IMR-90 (cell line): ENCODE measurements around the gene KIF18A. TPM values are rescaled to one million over a fixed set of nuclear protein-coding genes. Genes with fewer than 3 reads are reported as not detected.
A peak's percentile ranks its signal among the peaks of the same experiment; 100 is the strongest.

Experiments used
- ATAC-seq: fragments of 200-7000 bp; cut with Tn5 transposase; 2 replicates; pipeline ENCODE4 v1.9.1; 2020; ENCODE audit warnings: low read depth, mild to moderate bottlenecking, moderate library complexity
- BruUV-seq: library from RNA; stranded (reverse); fragments of 400-500 nt; replicated peaks from 2 replicates; lab custom pipeline; 2021; lab: Mats Ljungman, UMichigan
- CTCF ChIA-PET: fragments of 300-600 bp; formaldehyde crosslinking; extraction: SDS; loops from one replicate; lab custom pipeline; 2021; ENCODE audit warnings: antibody characterized with exemption; lab: Yijun Ruan, JAX
- POLR2A ChIA-PET: fragments of 300-600 bp; sonication (Branson Sonifier 250); formaldehyde crosslinking; loops from one replicate; lab custom pipeline; 2022; ENCODE audit warnings: antibody characterized with exemption; ENCODE audit not compliant: unreplicated experiment; lab: Charles Lee
- DNase-seq: peaks from one replicate; pipeline ENCODE4 v3.0.0; 2013
- H2AFZ ChIP-seq: replicated peaks from 2 replicates; pipeline ENCODE3; 2013; ENCODE audit warnings: low read length, mild to moderate bottlenecking; ENCODE audit not compliant: poor library complexity
- H2AK5ac ChIP-seq: 2 replicates; pipeline ENCODE4 v1.6.1; 2013; ENCODE audit warnings: low read depth, low read length, inconsistent platforms
- H2AK9ac ChIP-seq: replicated peaks from 2 replicates; pipeline ENCODE3; 2013; ENCODE audit warnings: mild to moderate bottlenecking, low read depth, low read length, moderate library complexity; ENCODE audit not compliant: poor library complexity
- H2BK120ac ChIP-seq: 2 replicates; pipeline ENCODE4 v1.6.1; 2013; ENCODE audit warnings: low read depth, low read length, inconsistent platforms
- H2BK15ac ChIP-seq: 3 replicates; pipeline ENCODE4 v1.6.1; 2013; ENCODE audit warnings: low read depth, low read length, inconsistent platforms
- H2BK20ac ChIP-seq: 2 replicates; pipeline ENCODE4 v1.6.1; 2013; ENCODE audit warnings: low read depth, mild to moderate bottlenecking, inconsistent platforms, low read length, moderate library complexity
- H2BK5ac ChIP-seq: 2 replicates; pipeline ENCODE4 v1.6.1; 2013; ENCODE audit warnings: mild to moderate bottlenecking, low read depth, low read length, inconsistent platforms; ENCODE audit not compliant: poor library complexity, severe bottlenecking
- H3K14ac ChIP-seq: replicated peaks from 2 replicates; pipeline ENCODE4 v1.6.1; 2013; ENCODE audit warnings: low read depth, low read length, inconsistent platforms
- H3K18ac ChIP-seq: 2 replicates; pipeline ENCODE4 v1.6.1; 2013; ENCODE audit warnings: low read depth, low read length, control low read depth
- H3K23ac ChIP-seq: 2 replicates; pipeline ENCODE4 v1.6.1; 2013; ENCODE audit warnings: low read depth, low read length, inconsistent platforms
- H3K27ac ChIP-seq: 2 replicates; pipeline ENCODE4 v1.5.1; 2013; ENCODE audit warnings: mild to moderate bottlenecking, control low read depth, low read length; ENCODE audit not compliant: insufficient read depth
- H3K27me3 ChIP-seq: 2 replicates; pipeline ENCODE4 v1.6.1; 2013; ENCODE audit warnings: low read length; ENCODE audit not compliant: control insufficient read depth, insufficient read depth
- H3K36me3 ChIP-seq: 2 replicates; pipeline ENCODE4 v1.6.1; 2013; ENCODE audit warnings: low read length, mixed read lengths; ENCODE audit not compliant: control insufficient read depth, insufficient read depth
- H3K4ac ChIP-seq: 2 replicates; pipeline ENCODE4 v1.6.1; 2013; ENCODE audit warnings: low read depth, low read length, inconsistent platforms
- H3K4me1 ChIP-seq: 2 replicates; pipeline ENCODE4 v1.6.1; 2013; ENCODE audit warnings: low read length, mixed read lengths; ENCODE audit not compliant: control insufficient read depth, insufficient read depth
- H3K4me2 ChIP-seq: 2 replicates; pipeline ENCODE4 v1.6.1; 2013; ENCODE audit warnings: low read depth, mild to moderate bottlenecking, control low read depth, low read length, moderate library complexity
- H3K4me3 ChIP-seq: 2 replicates; pipeline ENCODE4 v1.5.1; 2013; ENCODE audit warnings: low read depth, mild to moderate bottlenecking, control low read depth, low read length, moderate library complexity; ENCODE audit not compliant: insufficient read depth
- H3K56ac ChIP-seq: 2 replicates; pipeline ENCODE4 v1.6.1; 2013; ENCODE audit warnings: low read length, inconsistent platforms; ENCODE audit not compliant: insufficient read depth; ENCODE audit errors: extremely low read depth
- H3K79me1 ChIP-seq, 2 experiments: 2 replicates each; pipeline ENCODE4 v1.6.1; 2013; ENCODE audit warnings: low read length in 2 of 2, inconsistent platforms in 1 of 2, low read depth in 1 of 2
- H3K9ac ChIP-seq: 2 replicates; pipeline ENCODE4 v1.6.1; 2013; ENCODE audit warnings: low read depth, low read length, control low read depth
- H3K9me1 ChIP-seq: 2 replicates; pipeline ENCODE4 v1.6.1; 2013; ENCODE audit warnings: low read length, inconsistent platforms; ENCODE audit not compliant: insufficient read depth
- H3K9me3 ChIP-seq: 2 replicates; pipeline ENCODE4 v1.6.1; 2013; ENCODE audit warnings: low read length; ENCODE audit not compliant: control insufficient read depth, insufficient read depth
- H4K20me1 ChIP-seq: 2 replicates; pipeline ENCODE4 v1.6.1; 2013; ENCODE audit warnings: low read length, inconsistent platforms; ENCODE audit not compliant: insufficient read depth
- H4K5ac ChIP-seq: 2 replicates; pipeline ENCODE4 v1.6.1; 2013; ENCODE audit warnings: mild to moderate bottlenecking, low read depth, low read length, control low read depth
- H4K8ac ChIP-seq, 2 experiments: 2 replicates each; pipeline ENCODE4 v1.6.1; 2013; ENCODE audit warnings: low read depth in 2 of 2, low read length in 2 of 2, control low read depth in 1 of 2, inconsistent platforms in 1 of 2
- H4K91ac ChIP-seq: 2 replicates; pipeline ENCODE4 v1.6.1; 2013; ENCODE audit warnings: low read depth, low read length, inconsistent platforms; ENCODE audit not compliant: insufficient read depth
- BHLHE40 ChIP-seq: fragments of 150-350 bp; IDR thresholded peaks from 2 replicates; pipeline ENCODE4 v1.6.1; 2016; ENCODE audit warnings: mild to moderate bottlenecking, low read depth, low read length
- CEBPB ChIP-seq: IDR thresholded peaks from 2 replicates; pipeline ENCODE4 v1.6.1; 2012; ENCODE audit warnings: low read depth, low read length, improper control_type of control experiment
- CHD1 ChIP-seq: IDR thresholded peaks from 2 replicates; pipeline ENCODE4 v1.6.1; 2012; ENCODE audit warnings: low read depth, low read length, improper control_type of control experiment
- CTCF ChIP-seq: conservative IDR thresholded peaks from 2 replicates; pipeline ENCODE4 v1.5.1; 2012; ENCODE audit warnings: mild to moderate bottlenecking, low read depth, low read length, improper control_type of control experiment
- ELK1 ChIP-seq: fragments of 150-350 bp; IDR thresholded peaks from 2 replicates; pipeline ENCODE4 v1.6.1; 2016; ENCODE audit warnings: low read depth, mild to moderate bottlenecking, low read length, moderate library complexity, borderline replicate concordance
- FOS ChIP-seq: fragments of 150-350 bp; IDR thresholded peaks from 2 replicates; pipeline ENCODE4 v1.6.1; 2016; ENCODE audit warnings: low read depth, low read length
- MAFK ChIP-seq: IDR thresholded peaks from 2 replicates; pipeline ENCODE4 v1.6.1; 2012; ENCODE audit warnings: low read depth, low read length, improper control_type of control experiment
- MAZ ChIP-seq: IDR thresholded peaks from 2 replicates; pipeline ENCODE4 v1.6.1; 2012; ENCODE audit warnings: low read depth, mild to moderate bottlenecking, low read length, improper control_type of control experiment, moderate library complexity, borderline replicate concordance
- MXI1 ChIP-seq: IDR thresholded peaks from 2 replicates; pipeline ENCODE4 v1.6.1; 2012; ENCODE audit warnings: low read depth, mild to moderate bottlenecking, low read length, moderate library complexity, borderline replicate concordance
- NFE2L2 ChIP-seq: fragments of 150-350 bp; IDR thresholded peaks from 2 replicates; pipeline ENCODE4 v1.6.1; 2016; ENCODE audit warnings: low read depth, mild to moderate bottlenecking, low read length
- POLR2A ChIP-seq: IDR thresholded peaks from 2 replicates; pipeline ENCODE4 v1.6.1; 2012; ENCODE audit warnings: mild to moderate bottlenecking, low read depth, low read length
- RAD21 ChIP-seq: IDR thresholded peaks from 2 replicates; pipeline ENCODE4 v1.6.1; 2012; ENCODE audit warnings: low read length, improper control_type of control experiment
- RCOR1 ChIP-seq: IDR thresholded peaks from 2 replicates; pipeline ENCODE4 v1.6.1; 2012; ENCODE audit warnings: mild to moderate bottlenecking, low read length, improper control_type of control experiment; ENCODE audit not compliant: insufficient replicate concordance
- RFX5 ChIP-seq: IDR thresholded peaks from 2 replicates; pipeline ENCODE4 v1.8.0; 2012; ENCODE audit warnings: low read depth, mild to moderate bottlenecking, low read length, moderate library complexity
- SMC3 ChIP-seq: fragments of 150-350 bp; IDR thresholded peaks from 2 replicates; pipeline ENCODE4 v1.6.1; 2016; ENCODE audit warnings: low read depth, mild to moderate bottlenecking, antibody characterized with exemption, low read length, moderate library complexity
- USF2 ChIP-seq: fragments of 150-350 bp; IDR thresholded peaks from 2 replicates; pipeline ENCODE4 v1.6.1; 2017; ENCODE audit warnings: mild to moderate bottlenecking, antibody characterized with exemption, low read length, low read depth
- dilution Hi-C: fragments of 300-500 bp; cut with HindIII; formaldehyde crosslinking; loops from one replicate; pipeline ENCODE4 v1.14.3; 2018; ENCODE audit warnings: low sequenced_read_pairs; ENCODE audit not compliant: unreplicated experiment
- in situ Hi-C: fragments of 300-500 bp; cut with MboI; formaldehyde crosslinking; loops from 3 replicates; pipeline ENCODE4 v1.14.3; 2019; ENCODE audit warnings: low sequenced_read_pairs, inconsistent platforms, mixed read lengths
- intact Hi-C: fragments of 100-400 bp; cut with micrococcal nuclease; formaldehyde crosslinking; loops from 2 replicates; pipeline ENCODE4 v1.10.0; 2022
- polyA plus RNA-seq, 3 experiments: library from polyadenylated mRNA; depleted of rRNA; stranded (reverse); fragments of >200 nt; gene quantifications; 2 replicates each; pipeline ENCODE4 v1.2.3, GENCODE V29; 2012; ENCODE audit warnings: low replicate concordance in 1 of 3
- total RNA-seq: library from RNA; depleted of rRNA; stranded (reverse); fragments of >200 nt; gene quantifications from 2 replicates; pipeline ENCODE4 v1.2.3, GENCODE V29; 2012

The KIF18A gene
- total and polyA plus RNA-seq, 2 of the 4 experiments (the other 2 are of a cell fraction) = 8.9 to 24.4 TPM

- H3K9ac ChIP-seq = no peak overlapping the region
- no peaks in the 10 kb centered on the region for H3K9me1 ChIP-seq
- POLR2A ChIA-PET = no interaction called here
- peak overlapping the region; percentile 89 for H3K23ac ChIP-seq
- no TSS peak for BruUV-seq
- no peak overlapping the region for H2AK9ac ChIP-seq
- dilution Hi-C loops = no loop called here
- intact Hi-C loops = no loop called here
- H3K27me3 ChIP-seq = no peaks in the 10 kb centered on the region
- H4K20me1 ChIP-seq = no peaks in the 10 kb centered on the region
- peaks cover 0 to 11% of the 10 kb centered on the region in 2 experiments for H3K79me1 ChIP-seq
- TF ChIP-seq FOS (no peak), MXI1 (no peak), CHD1 (no peak), ELK1 (no peak), MAZ (no peak), CTCF (no peak), MAFK (no peak), NFE2L2 (no peak), RFX5 (no peak), CEBPB (no peak), USF2 (no peak), POLR2A (no peak), RCOR1 (no peak), RAD21 (no peak), SMC3 (no peak), BHLHE40 (no peak)
- no peak for ATAC-seq
- in situ Hi-C loops = no loop called here
- peak overlapping the region; percentile 75 for H2BK5ac ChIP-seq
- no peak overlapping the region for H2AFZ ChIP-seq
- peak overlapping the region; percentile 61 for H3K14ac ChIP-seq
- no peak overlapping the region for H3K4me3 ChIP-seq
- peak overlapping the region; percentile 95; the same call in 1 of the 2 replicates for H2BK20ac ChIP-seq
- H3K36me3 ChIP-seq = no peaks in the 10 kb centered on the region
- no peak for DNase-seq
- peak overlapping the region; percentile 76 for H4K91ac ChIP-seq
- H2BK15ac ChIP-seq = peak overlapping the region; percentile 2; the same call in 1 of the 3 replicates
- CTCF ChIA-PET = no interaction called here
- peak overlapping the region; percentile 47; the same call in 1 of the 2 replicates for H3K27ac ChIP-seq
- H4K5ac ChIP-seq = peak overlapping the region; percentile 88
- H3K4ac ChIP-seq = peak overlapping the region; percentile 80; the same call in 1 of the 2 replicates
- peaks cover 2% of the 10 kb centered on the region for H3K4me1 ChIP-seq
- peak overlapping the region; percentile 84 for H2BK120ac ChIP-seq
- peak overlapping the region; percentile 57; the same call in 1 of the 2 replicates for H3K4me2 ChIP-seq
- H3K9me3 ChIP-seq = no peaks in the 10 kb centered on the region
- peak overlapping the region; percentile 25 to 86; a peak in 3 of 4 replicates for H4K8ac ChIP-seq
- peak overlapping the region; percentile 73; the same call in 1 of the 2 replicates for H3K56ac ChIP-seq
- peak overlapping the region; percentile 48; the same call in 1 of the 2 replicates for H2AK5ac ChIP-seq
- H3K18ac ChIP-seq = peak overlapping the region; percentile 96
Observed at GRCh38 chr11:28048812-28049211, 59.1 kb downstream of the KIF18A start.
